GM23338 (cell line): ENCODE results near the gene ENTPD8. TPM values are rescaled to one million over a fixed set of nuclear protein-coding genes. Genes with fewer than 3 reads are reported as not detected.

Experiments
- ATAC-seq: fragments of 200-7000 bp; cut with Tn5 transposase; 3 replicates; pipeline ENCODE4 v1.9.1; 2020
- DNase-seq: peaks from one replicate; pipeline ENCODE4 v3.0.0-alpha.2; 2015; ENCODE audit warnings: low spot score
- H2AFZ ChIP-seq: fragments of 200-600 bp; sonication (generic); 2 replicates; pipeline ENCODE4 v1.8.0; 2016; ENCODE audit warnings: antibody characterized with exemption, mild to moderate bottlenecking, moderate library complexity
- H3F3A ChIP-seq: fragments of 200-600 bp; sonication (generic); replicated peaks from 2 replicates; pipeline ENCODE4 v1.8.0; 2017; ENCODE audit warnings: antibody characterized with exemption, mixed run types, low read depth
- H3K27ac ChIP-seq: fragments of 200-600 bp; sonication (generic); 2 replicates; pipeline ENCODE4 v1.6.1; 2016; ENCODE audit warnings: low read depth
- H3K27me3 ChIP-seq: fragments of 200-600 bp; sonication (generic); 2 replicates; pipeline ENCODE4 v1.8.0; 2016; ENCODE audit warnings: mild to moderate bottlenecking, mixed run types, moderate library complexity; ENCODE audit not compliant: insufficient read depth
- H3K36me3 ChIP-seq: fragments of 200-600 bp; sonication (generic); 2 replicates; pipeline ENCODE4 v1.8.0; 2016; ENCODE audit warnings: mild to moderate bottlenecking; ENCODE audit not compliant: insufficient read depth
- H3K4me1 ChIP-seq: fragments of 200-600 bp; sonication (generic); 2 replicates; pipeline ENCODE4 v1.8.0; 2016; ENCODE audit warnings: mild to moderate bottlenecking, moderate library complexity; ENCODE audit not compliant: insufficient read depth
- H3K4me2 ChIP-seq: fragments of 200-600 bp; sonication (generic); 2 replicates; pipeline ENCODE4 v1.7.1; 2017; ENCODE audit warnings: mixed run types
- H3K4me3 ChIP-seq: fragments of 200-600 bp; sonication (generic); 2 replicates; pipeline ENCODE4 v1.6.1; 2016; ENCODE audit warnings: mixed run types
- H3K79me2 ChIP-seq: fragments of 200-600 bp; sonication (generic); replicated peaks from 2 replicates; pipeline ENCODE4 v1.8.0; 2017; ENCODE audit warnings: mild to moderate bottlenecking; ENCODE audit not compliant: insufficient read depth
- H3K9me2 ChIP-seq: fragments of 200-600 bp; sonication (generic); 2 replicates; pipeline ENCODE4 v1.8.0; 2017; ENCODE audit not compliant: insufficient read depth
- H4K20me1 ChIP-seq: fragments of 200-600 bp; sonication (generic); replicated peaks from 2 replicates; pipeline ENCODE4 v1.8.0; 2017; ENCODE audit warnings: mild to moderate bottlenecking; ENCODE audit not compliant: insufficient read depth
- H3K27ac Mint-ChIP-seq: 2 replicates; pipeline ENCODE4 v1.8.0; 2020; ENCODE audit warnings: inconsistent platforms, mild to moderate bottlenecking, moderate library complexity, mixed read lengths
- H3K27me3 Mint-ChIP-seq: 3 replicates; pipeline ENCODE4 v1.8.0; 2022; ENCODE audit warnings: low read depth, mild to moderate bottlenecking, moderate library complexity, mixed read lengths, inconsistent platforms; ENCODE audit not compliant: insufficient read depth, poor library complexity
- H3K36me3 Mint-ChIP-seq: 3 replicates; pipeline ENCODE4 v1.8.0; 2021; ENCODE audit warnings: low read depth, mild to moderate bottlenecking, inconsistent platforms, moderate library complexity, mixed read lengths
- H3K4me1 Mint-ChIP-seq: 3 replicates; pipeline ENCODE4 v1.8.0; 2020; ENCODE audit warnings: mild to moderate bottlenecking, inconsistent platforms, mixed read lengths
- H3K4me3 Mint-ChIP-seq: 3 replicates; pipeline ENCODE4 v1.8.0; 2021; ENCODE audit warnings: moderate library complexity, mild to moderate bottlenecking, inconsistent platforms, mixed read lengths
- H3K9me3 Mint-ChIP-seq: 3 replicates; pipeline ENCODE4 v1.8.0; 2020; ENCODE audit warnings: moderate library complexity, mild to moderate bottlenecking, inconsistent platforms, mixed read lengths
- CREB1 ChIP-seq: fragments of 250-450 bp; sonication (Bioruptor Pico); IDR thresholded peaks from 2 replicates; pipeline ENCODE4 v1.5.0; 2020; ENCODE audit warnings: low read depth, mild to moderate bottlenecking, moderate library complexity
- CTCF ChIP-seq, 2 experiments: fragments of 200-600 bp in 1 of 2; sonication (generic) in 1 of 2; conservative IDR thresholded peaks; 2 replicates each; pipeline versions ENCODE4 v1.5.1 to v1.6.1; 2016 to 2017; ENCODE audit warnings: antibody characterized with exemption in 2 of 2, low read depth in 2 of 2, mild to moderate bottlenecking in 2 of 2, moderate library complexity in 1 of 2
- EZH2phosphoT487 ChIP-seq: fragments of 200-600 bp; sonication (generic); IDR thresholded peaks from one replicate; pipeline ENCODE4 v1.8.1; 2018; ENCODE audit warnings: antibody characterized with exemption; ENCODE audit not compliant: unreplicated experiment
- JUNB ChIP-seq: IDR thresholded peaks from one replicate; pipeline ENCODE4 v1.6.1; 2016; ENCODE audit warnings: antibody characterized with exemption; ENCODE audit not compliant: unreplicated experiment
- REST ChIP-seq: IDR thresholded peaks from one replicate; pipeline ENCODE4 v1.6.1; 2018; ENCODE audit warnings: antibody characterized with exemption; ENCODE audit not compliant: unreplicated experiment
- STAT1 ChIP-seq: IDR thresholded peaks from one replicate; pipeline ENCODE4 v1.6.1; 2016; ENCODE audit warnings: antibody characterized with exemption; ENCODE audit not compliant: unreplicated experiment
- ZNF462 ChIP-seq: fragments of 250-450 bp; sonication (Bioruptor Pico); IDR thresholded peaks from 2 replicates; pipeline ENCODE4 v1.5.0; 2020; ENCODE audit warnings: mild to moderate bottlenecking, moderate library complexity
- polyA plus RNA-seq: library from polyadenylated mRNA; unstranded; fragments of >200 nt; fragmentation: Nextera tagmentation; extraction: Ambion mirVana; gene quantifications from 2 replicates; pipeline ENCODE4 v1.2.1, GENCODE V29; 2016
- total RNA-seq: library from RNA; depleted of rRNA; stranded (reverse); fragments of >200 nt; shearing (Covaris generic); gene quantifications from 2 replicates; pipeline ENCODE4 v1.2.3, GENCODE V29; 2014

Gene ENTPD8
- total and polyA plus RNA-seq, 2 experiments from 2014 or later = 0.42 to 0.89 TPM

DNA sequence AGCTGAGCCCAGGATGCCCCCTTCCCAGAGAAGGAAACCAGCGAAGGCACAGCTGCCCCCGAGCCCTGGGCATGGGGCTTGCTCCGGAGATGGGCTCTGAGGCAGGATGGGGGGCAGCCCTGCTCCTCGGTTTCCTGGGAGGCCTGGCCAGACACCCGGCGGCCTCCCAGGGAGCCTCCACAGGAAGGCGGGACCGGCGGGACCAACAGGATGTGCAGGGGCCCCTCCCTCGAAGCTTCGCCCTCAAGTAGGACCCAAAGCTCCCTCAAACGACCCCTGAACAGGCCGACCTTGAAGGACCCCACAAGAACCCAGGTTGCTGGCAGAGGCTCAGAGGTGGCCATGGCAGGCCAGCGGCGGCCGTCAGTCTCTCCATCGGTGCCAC, 29.9 kb downstream of the ENTPD8 start:
- DNase-seq (no peak), ATAC-seq (no peak)
- TF ChIP-seq STAT1 (no peak), REST (no peak), JUNB (no peak), CTCF (conservative IDR thresholded peaks at IDR 0.05; ENCODE audit: low read depth in 2 of 2) (no peak)
- Histone ChIP-seq H3K27me3 (no peaks in the 10 kb centered on the region), H2AFZ (no peak overlapping the region), H3F3A (0 out of 2 replicates have a peak, but pooled peaks cover 3% of the 10 kb centered on the region), H3K36me3 (no peaks in the 10 kb centered on the region), H3K4me3 (no peak overlapping the region), H3K79me2 (0 out of 2 replicates have a peak, but pooled peaks cover 2% of the 10 kb centered on the region), H3K27ac (no peak overlapping the region), H3K4me2 (no peak overlapping the region), H3K4me1 (0 out of 2 replicates have a peak, but pooled peaks cover 3% of the 10 kb centered on the region), H4K20me1 (peaks cover under 1% of the 10 kb centered on the region), H3K9me2 (no peaks in the 10 kb centered on the region)
- no peak overlapping the region for H3K4me3 Mint-ChIP-seq
- no peaks in the 10 kb centered on the region; the same call in 1 of the 3 replicates for H3K4me1 Mint-ChIP-seq
- no peaks in the 10 kb centered on the region for H3K9me3 Mint-ChIP-seq
- H3K27me3 Mint-ChIP-seq = peaks cover 2% of the 10 kb centered on the region
- H3K27ac Mint-ChIP-seq = no peak overlapping the region
- no peaks in the 10 kb centered on the region for H3K36me3 Mint-ChIP-seq

DNA sequence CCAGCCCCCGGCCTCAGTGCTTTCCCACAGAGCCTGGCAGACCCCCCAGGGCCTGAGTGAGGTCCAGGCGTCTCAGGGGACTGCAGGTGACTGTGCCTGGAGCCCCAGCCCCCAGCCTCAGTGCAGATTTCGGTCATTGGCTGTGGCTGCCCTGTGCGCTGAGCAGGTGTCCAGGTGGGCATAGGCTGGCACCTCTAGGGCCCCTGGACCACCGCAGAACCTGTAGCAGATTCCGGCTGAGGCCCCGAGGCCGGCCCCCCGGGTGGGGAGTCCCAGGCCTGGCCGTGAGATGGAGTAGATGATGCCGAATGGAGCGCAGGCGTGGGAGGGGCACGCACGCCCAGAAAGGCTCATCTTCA, 30.3 kb downstream of the ENTPD8 start:
- H3F3A ChIP-seq = 0 out of 2 replicates have a peak, but pooled peaks cover 3% of the 10 kb centered on the region

More for the DNA sequence above, 30.3 kb downstream of the ENTPD8 start:
- H3K4me3 Mint-ChIP-seq = no peak overlapping the region
- peaks cover 2% of the 10 kb centered on the region for H3K27me3 Mint-ChIP-seq
- DNase-seq (no peak), ATAC-seq (no peak)
- no peaks in the 10 kb centered on the region; the same call in 1 of the 3 replicates for H3K4me1 Mint-ChIP-seq
- Histone ChIP-seq H4K20me1 (peaks cover 4% of the 10 kb centered on the region), H3K4me3 (no peak overlapping the region), H3K4me2 (no peak overlapping the region), H3K4me1 (0 out of 2 replicates have a peak, but pooled peaks cover 3% of the 10 kb centered on the region), H3K27ac (no peak overlapping the region), H3K9me2 (no peaks in the 10 kb centered on the region), H3K27me3 (no peaks in the 10 kb centered on the region), H3K79me2 (0 out of 2 replicates have a peak, but pooled peaks cover 2% of the 10 kb centered on the region), H2AFZ (no peak overlapping the region), H3K36me3 (no peaks in the 10 kb centered on the region)
- no peak overlapping the region for H3K27ac Mint-ChIP-seq
- TF ChIP-seq ZNF462 (CRISPR knock-in tag) (no peak), STAT1 (no peak), CREB1 (CRISPR knock-in tag) (no peak), EZH2phosphoT487 (no peak), CTCF (conservative IDR thresholded peaks at IDR 0.05; ENCODE audit: low read depth in 2 of 2) (no peak)
- no peaks in the 10 kb centered on the region for H3K9me3 Mint-ChIP-seq
- H3K36me3 Mint-ChIP-seq = no peaks in the 10 kb centered on the region
